Activated CD8-positive, alpha-beta T cell treated with anti-CD3 and anti-CD28 coated beads, Interleukin-2, amount 10 ng/mL, durations not matched to agents 7 days and 5 days (primary cell): ENCODE results near the gene CHST11. TPM values are rescaled to one million over a fixed set of nuclear protein-coding genes. Genes with fewer than 3 reads are reported as not detected.

Experiments
- ATAC-seq: fragments of 150-1000 bp; cut with Tn5 transposase; one replicate; pipeline ENCODE4 v1.10.0; 2021; ENCODE audit warnings: moderate library complexity
- CTCF ChIA-PET: fragments of 350-600 bp; sonication (Branson Sonifier 250); formaldehyde crosslinking; loops from one replicate; lab custom pipeline; 2021; ENCODE audit warnings: antibody characterized with exemption; lab: Charles Lee
- POLR2A ChIA-PET: fragments of 350-600 bp; sonication (Branson Sonifier 250); formaldehyde crosslinking; loops from one replicate; lab custom pipeline; 2021; ENCODE audit warnings: antibody characterized with exemption; lab: Charles Lee
- DNase-seq: peaks from one replicate; pipeline ENCODE4 v3.0.0-alpha.2; 2020
- H3K27ac Mint-ChIP-seq: one replicate; pipeline ENCODE4 v1.8.0; 2021; ENCODE audit warnings: mild to moderate bottlenecking, mixed read lengths
- H3K27me3 Mint-ChIP-seq: one replicate; pipeline ENCODE4 v1.8.0; 2021; ENCODE audit warnings: low read depth, mixed read lengths
- H3K36me3 Mint-ChIP-seq: one replicate; pipeline ENCODE4 v1.8.0; 2021; ENCODE audit warnings: low read depth, mixed read lengths
- H3K4me1 Mint-ChIP-seq: one replicate; pipeline ENCODE4 v1.8.0; 2021; ENCODE audit warnings: low read depth, mixed read lengths
- H3K4me3 Mint-ChIP-seq: one replicate; pipeline ENCODE4 v1.8.0; 2021; ENCODE audit warnings: mild to moderate bottlenecking, mixed read lengths
- H3K9me3 Mint-ChIP-seq: one replicate; pipeline ENCODE4 v1.8.0; 2022; ENCODE audit warnings: mixed read lengths; ENCODE audit not compliant: insufficient read depth
- total RNA-seq, 2 experiments: library from RNA; stranded (reverse); gene quantifications; one replicate each; pipeline ENCODE4 v1.2.3, GENCODE V29; 2021

The CHST11 gene
- total RNA-seq, 2 experiments from 2014 or later, result 82.1 to 85.2 TPM

DNA sequence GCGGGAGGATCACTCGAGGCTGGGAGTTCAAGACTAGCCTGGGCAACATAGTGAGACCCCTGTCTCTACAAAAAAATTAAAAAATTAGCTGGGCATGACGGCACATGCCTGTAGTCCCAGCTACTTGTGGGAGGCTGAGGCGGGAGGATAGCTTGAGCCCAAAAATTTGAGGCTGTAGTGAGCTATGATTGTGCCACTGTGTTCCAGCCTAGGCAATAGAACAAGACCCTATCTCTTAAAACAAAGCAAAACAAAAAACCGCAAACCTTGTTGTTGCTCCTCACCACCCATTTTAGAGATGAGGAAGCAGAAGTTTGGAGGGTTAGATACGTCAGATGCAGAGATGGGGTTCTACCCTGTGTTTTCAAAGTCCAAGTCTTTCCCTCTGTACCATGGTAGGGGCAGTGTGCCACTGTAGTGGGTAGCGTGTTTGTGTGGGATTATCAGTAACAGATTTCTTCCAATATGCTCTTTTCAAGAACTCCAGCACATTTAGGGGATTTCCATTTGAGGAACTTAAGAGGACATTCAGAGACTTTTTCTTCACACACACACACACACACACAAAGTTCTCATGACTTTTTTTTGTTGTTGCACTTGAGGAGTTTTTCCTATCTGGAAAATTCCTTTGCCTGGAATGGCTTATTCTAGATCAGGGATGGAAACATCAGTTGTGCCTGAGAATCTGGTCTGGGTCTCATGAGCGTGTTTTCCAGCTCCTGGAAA lies 186.5 kb downstream of the CHST11 start:
- ChIA-PET CTCF (interaction anchor here (1.2 to 1.5 kb wide), 2 partner anchors 12 to 113 kb away, joined by 3 read pairs; no protein-coding TSS in a partner anchor), POLR2A (no interaction called here)
- Mint-ChIP-seq H3K27me3 (no peaks in the 10 kb centered on the region), H3K4me3 (no peak overlapping the region), H3K9me3 (peaks cover 12% of the 10 kb centered on the region), H3K36me3 (peaks cover 74% of the 10 kb centered on the region), H3K27ac (peak overlapping the region; percentile 61), H3K4me1 (peaks cover 42% of the 10 kb centered on the region)
- no peak for ATAC-seq
- no peak for DNase-seq

DNA sequence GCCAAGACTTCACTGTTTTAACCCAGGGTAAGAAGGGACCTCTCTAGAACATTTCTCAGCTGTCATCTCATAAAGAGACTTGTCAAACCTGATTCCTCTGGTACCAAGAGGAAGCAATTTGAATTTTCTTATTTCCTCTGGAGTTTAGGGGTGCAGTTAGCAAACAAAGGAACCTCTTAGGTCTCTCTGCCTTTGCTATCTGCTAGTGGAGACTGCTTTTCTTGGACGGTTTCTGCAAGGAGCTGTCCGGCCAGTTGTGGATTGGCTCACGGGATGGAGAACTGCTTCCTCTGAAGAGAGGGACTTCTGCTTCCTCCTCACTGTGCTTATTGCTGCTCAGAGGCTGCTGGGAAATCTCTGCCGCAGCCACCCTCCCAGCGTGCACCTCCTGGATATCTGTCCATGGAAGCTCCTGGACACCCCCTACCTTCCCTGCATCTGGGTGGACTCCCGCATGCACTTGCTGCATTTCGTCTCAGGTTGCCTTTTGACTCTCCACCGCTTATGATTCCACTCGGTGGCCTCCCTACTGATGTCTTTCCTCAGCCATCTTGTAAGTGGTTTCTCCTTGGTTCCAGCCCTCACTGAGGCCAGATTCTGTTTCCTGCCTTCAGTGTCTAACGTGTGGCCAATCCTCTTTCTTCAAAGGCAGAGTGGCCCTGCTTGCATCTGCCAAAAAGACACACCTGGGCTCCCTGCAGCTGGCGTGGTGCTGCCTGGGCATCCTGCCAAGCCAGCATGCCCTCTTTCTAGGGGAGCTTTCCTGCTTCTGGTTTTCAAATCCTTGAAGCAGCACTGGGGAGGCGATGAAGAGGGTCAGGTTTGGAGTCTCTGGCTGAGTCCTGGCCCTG lies 187.3 kb downstream of the CHST11 start:
- ChIA-PET POLR2A (interaction anchor here (1.2 kb wide), 1 partner anchor 8 kb away, joined by 3 read pairs; no protein-coding TSS in a partner anchor), CTCF (interaction anchor here (1.2 to 1.9 kb wide), 3 partner anchors 13 to 262 kb away, joined by 3 to 6 read pairs (median 3); no protein-coding TSS in a partner anchor)
- H3K36me3 Mint-ChIP-seq, result peaks cover 71% of the 10 kb centered on the region
- no peaks in the 10 kb centered on the region for H3K27me3 Mint-ChIP-seq
- H3K4me1 Mint-ChIP-seq, result peaks cover 38% of the 10 kb centered on the region
- H3K9me3 Mint-ChIP-seq, result peaks cover 7% of the 10 kb centered on the region
- H3K4me3 Mint-ChIP-seq, result no peak overlapping the region
- DNase-seq (no peak), ATAC-seq (peak; percentile 49)
- H3K27ac Mint-ChIP-seq, result peak overlapping the region; percentile 35

DNA sequence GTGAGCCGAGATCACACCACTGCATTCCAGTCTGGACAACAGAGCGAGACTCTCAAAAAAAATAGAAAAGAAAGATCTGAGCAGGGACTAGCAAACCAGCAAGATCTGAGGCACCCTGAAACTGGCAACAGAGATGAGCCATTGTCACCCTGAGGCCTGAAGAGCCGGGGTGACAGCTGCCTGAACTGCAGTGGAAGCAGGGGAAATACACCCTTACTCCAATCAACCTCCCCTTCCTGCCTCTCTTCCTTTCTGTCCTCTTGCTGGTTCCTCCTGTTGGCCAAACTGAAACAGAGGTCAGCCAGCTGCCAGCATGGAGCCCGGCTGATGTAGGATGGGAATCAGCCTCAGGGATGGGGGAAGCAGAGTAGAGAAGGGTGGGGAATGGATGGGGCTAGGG lies 192.0 kb downstream of the CHST11 start:
- no peak overlapping the region for H3K4me3 Mint-ChIP-seq
- no peak overlapping the region for H3K27ac Mint-ChIP-seq
- no peaks in the 10 kb centered on the region for H3K9me3 Mint-ChIP-seq
- ChIA-PET POLR2A (no interaction called here), CTCF (interaction anchor here (1.1 kb wide), 1 partner anchor 12 kb away, joined by 3 read pairs; no protein-coding TSS in a partner anchor)
- ATAC-seq (no peak), DNase-seq (no peak)
- H3K4me1 Mint-ChIP-seq, result peaks cover 45% of the 10 kb centered on the region
- no peaks in the 10 kb centered on the region for H3K27me3 Mint-ChIP-seq
- peaks cover 48% of the 10 kb centered on the region for H3K36me3 Mint-ChIP-seq

DNA sequence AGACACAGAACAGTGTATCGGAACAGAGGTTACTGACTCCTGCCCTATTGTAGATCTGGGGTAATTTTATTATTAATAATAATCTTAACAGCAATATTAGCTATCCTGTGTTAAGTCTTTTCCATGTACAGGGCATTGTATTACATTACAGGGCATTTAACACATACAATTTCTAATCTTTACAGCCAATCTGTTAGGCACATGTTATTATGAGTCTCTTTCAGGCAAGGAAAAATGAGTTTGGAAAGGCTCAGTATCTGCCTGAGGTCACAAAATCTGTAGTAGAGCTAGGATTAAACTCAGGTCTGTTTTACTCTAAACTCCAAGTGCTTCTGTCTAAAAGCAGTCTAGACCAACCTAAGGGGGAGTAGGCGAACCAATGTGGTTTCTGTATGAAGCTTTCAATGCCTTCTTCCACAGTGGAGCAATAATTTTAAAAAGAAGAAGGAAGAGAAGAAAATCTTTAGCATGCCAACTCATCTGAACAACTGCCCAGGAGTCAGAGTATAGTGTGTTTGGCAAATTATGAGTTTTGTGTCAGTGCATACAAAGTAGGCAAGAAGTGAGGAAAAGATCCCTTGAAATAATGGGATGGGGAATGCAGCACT lies 192.6 kb downstream of the CHST11 start:
- POLR2A ChIA-PET, result no interaction called here
- CTCF ChIA-PET, result interaction anchor here (1.1 kb wide), 1 partner anchor 11 kb away, joined by 3 read pairs; no protein-coding TSS in a partner anchor
- no peaks in the 10 kb centered on the region for H3K27me3 Mint-ChIP-seq
- H3K4me1 Mint-ChIP-seq, result peaks cover 41% of the 10 kb centered on the region
- no peak overlapping the region for H3K27ac Mint-ChIP-seq
- no peak overlapping the region for H3K4me3 Mint-ChIP-seq
- no peaks in the 10 kb centered on the region for H3K9me3 Mint-ChIP-seq
- ATAC-seq (no peak), DNase-seq (no peak)
- H3K36me3 Mint-ChIP-seq, result peaks cover 42% of the 10 kb centered on the region

DNA sequence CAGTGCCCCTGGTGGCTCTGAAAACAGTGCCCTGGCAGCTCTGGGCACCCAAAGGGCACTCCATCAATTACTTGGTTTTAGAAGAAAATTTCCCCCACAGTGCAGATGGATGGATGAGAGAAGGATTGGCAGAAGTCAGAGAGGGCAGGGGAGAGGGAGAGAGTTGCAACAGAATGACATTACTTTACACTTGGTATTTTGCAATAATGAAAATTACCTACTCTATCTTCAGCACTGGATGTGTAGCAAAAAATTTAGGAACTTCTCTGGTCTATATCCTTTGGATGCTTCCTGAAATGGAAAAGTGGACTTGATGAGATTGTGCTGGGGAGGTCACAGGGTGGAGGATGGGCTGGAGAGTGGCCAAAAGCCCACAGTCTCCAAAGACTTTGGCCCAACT lies 193.2 kb downstream of the CHST11 start:
- H3K4me3 Mint-ChIP-seq, result no peak overlapping the region
- peak overlapping the region; percentile 11 for H3K27ac Mint-ChIP-seq
- ChIA-PET POLR2A (no interaction called here), CTCF (interaction anchor here (1.1 kb wide), 1 partner anchor 10 kb away, joined by 3 read pairs; no protein-coding TSS in a partner anchor)
- H3K27me3 Mint-ChIP-seq, result no peaks in the 10 kb centered on the region
- DNase-seq (no peak), ATAC-seq (no peak)
- no peaks in the 10 kb centered on the region for H3K9me3 Mint-ChIP-seq
- peaks cover 37% of the 10 kb centered on the region for H3K4me1 Mint-ChIP-seq
- peaks cover 37% of the 10 kb centered on the region for H3K36me3 Mint-ChIP-seq

DNA sequence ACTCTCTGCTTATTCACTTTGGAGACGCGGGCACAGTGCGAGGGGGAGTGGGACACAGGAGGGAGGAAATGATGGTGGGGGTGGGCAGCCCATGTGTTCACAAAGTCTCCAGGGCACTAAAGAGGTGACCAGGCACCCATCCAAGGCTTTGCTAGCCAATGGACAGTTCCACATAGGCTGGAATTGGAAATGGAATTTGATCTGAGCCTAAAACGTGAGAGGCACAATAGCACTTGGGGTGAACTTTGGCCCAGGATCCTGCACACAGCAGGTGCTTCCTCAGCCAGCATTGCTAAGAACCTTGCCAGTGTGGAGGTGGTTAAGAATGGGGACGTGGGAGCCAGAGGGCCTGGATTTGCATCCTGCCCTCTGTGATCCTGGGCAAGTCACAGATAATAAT lies 193.8 kb downstream of the CHST11 start:
- CTCF ChIA-PET, result interaction anchor here (1.1 kb wide), 1 partner anchor 191 kb away, joined by 3 read pairs; no protein-coding TSS in a partner anchor
- Mint-ChIP-seq H3K9me3 (no peaks in the 10 kb centered on the region), H3K27ac (peak overlapping the region; percentile 11), H3K4me3 (no peak overlapping the region), H3K4me1 (peaks cover 37% of the 10 kb centered on the region), H3K36me3 (peaks cover 37% of the 10 kb centered on the region), H3K27me3 (no peaks in the 10 kb centered on the region)
- no peak for ATAC-seq
- no peak for DNase-seq
- POLR2A ChIA-PET, result no interaction called here

DNA sequence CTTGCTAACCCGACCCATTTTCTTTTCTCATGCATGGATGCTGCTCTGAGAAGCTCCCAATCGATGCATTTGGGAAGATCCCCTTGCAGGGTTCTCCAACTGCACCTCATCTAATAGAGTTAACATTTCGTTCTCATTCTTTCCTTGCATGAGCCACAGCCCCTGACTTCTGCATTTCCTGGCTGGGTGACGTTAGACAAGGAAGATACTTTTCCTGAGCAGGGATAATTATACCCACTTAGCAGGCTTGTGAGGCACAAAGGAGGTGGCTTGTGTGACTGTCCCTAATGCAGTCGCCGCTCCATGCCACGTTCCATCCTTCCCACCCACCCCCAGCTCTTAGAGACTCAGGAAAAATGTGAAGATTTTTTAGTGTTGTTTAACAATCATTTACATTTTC lies 195.1 kb downstream of the CHST11 start:
- peaks cover 29% of the 10 kb centered on the region for H3K4me1 Mint-ChIP-seq
- ATAC-seq, result no peak

DNA sequence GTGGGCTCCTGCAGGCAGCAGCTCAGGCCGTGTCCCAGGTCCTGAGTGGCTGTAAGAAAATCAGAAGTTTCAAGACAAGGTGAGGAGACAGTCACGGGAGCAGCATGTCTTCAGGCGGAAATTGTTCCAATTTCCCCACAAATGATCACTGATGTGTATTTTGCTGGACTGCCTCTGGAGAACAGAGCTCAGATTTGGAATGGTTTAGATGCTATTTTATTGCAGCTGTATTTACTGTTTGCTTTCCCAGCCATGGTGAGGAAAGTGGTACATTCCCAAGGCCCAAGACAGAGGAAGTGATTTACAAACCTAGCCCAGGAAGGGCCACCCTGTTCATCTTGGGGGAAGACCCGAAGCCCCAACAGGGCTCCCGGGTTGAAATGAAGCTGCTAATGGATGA lies 195.6 kb downstream of the CHST11 start:
- ChIA-PET CTCF (interaction anchor here (1.4 kb wide), 1 partner anchor 271 kb away, joined by 5 read pairs; no protein-coding TSS in a partner anchor), POLR2A (interaction anchor here (1.3 kb wide), 1 partner anchor 8 kb away, joined by 3 read pairs; no protein-coding TSS in a partner anchor)
- DNase-seq (no peak), ATAC-seq (no peak)
- H3K27ac Mint-ChIP-seq, result no peak overlapping the region
- peaks cover 31% of the 10 kb centered on the region for H3K4me1 Mint-ChIP-seq
- H3K9me3 Mint-ChIP-seq, result no peaks in the 10 kb centered on the region
- H3K4me3 Mint-ChIP-seq, result no peak overlapping the region
- peaks cover 27% of the 10 kb centered on the region for H3K36me3 Mint-ChIP-seq
- H3K27me3 Mint-ChIP-seq, result no peaks in the 10 kb centered on the region

More for the DNA sequence above, 195.1 kb downstream of the CHST11 start:
- peaks cover 27% of the 10 kb centered on the region for H3K36me3 Mint-ChIP-seq
- H3K9me3 Mint-ChIP-seq, result no peaks in the 10 kb centered on the region
- no peak overlapping the region for H3K27ac Mint-ChIP-seq
- ChIA-PET POLR2A (interaction anchor here (1.3 kb wide), 1 partner anchor 8 kb away, joined by 3 read pairs; no protein-coding TSS in a partner anchor), CTCF (interaction anchor here (1.1 to 1.4 kb wide), 2 partner anchors 192 to 270 kb away, joined by 3 to 5 read pairs; no protein-coding TSS in a partner anchor)
- no peaks in the 10 kb centered on the region for H3K27me3 Mint-ChIP-seq
- no peak for DNase-seq
- H3K4me3 Mint-ChIP-seq, result no peak overlapping the region

DNA sequence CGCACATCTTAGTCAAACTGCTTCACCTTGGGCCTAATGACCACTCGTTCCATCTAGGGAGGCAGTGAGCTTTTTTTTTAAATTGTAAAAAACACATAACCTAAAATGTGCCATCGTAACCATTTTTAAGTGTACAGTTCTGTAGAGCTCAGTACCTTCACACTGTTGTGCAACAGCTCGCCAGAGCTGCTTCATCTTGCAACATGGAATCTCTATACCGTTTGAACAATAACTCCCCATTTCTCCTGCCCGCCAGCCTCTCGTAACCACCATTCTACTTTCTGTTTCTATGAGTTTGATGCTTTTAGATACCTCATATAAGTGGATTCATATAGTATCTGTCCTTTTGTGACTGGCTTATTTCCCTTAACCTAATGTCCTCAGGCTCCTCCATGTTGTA lies 196.2 kb downstream of the CHST11 start:
- H3K4me3 Mint-ChIP-seq, result no peak overlapping the region
- no peaks in the 10 kb centered on the region for H3K27me3 Mint-ChIP-seq
- ATAC-seq (no peak), DNase-seq (no peak)
- H3K36me3 Mint-ChIP-seq, result peaks cover 23% of the 10 kb centered on the region
- H3K27ac Mint-ChIP-seq, result peak overlapping the region; percentile 13
- no peaks in the 10 kb centered on the region for H3K9me3 Mint-ChIP-seq
- peaks cover 28% of the 10 kb centered on the region for H3K4me1 Mint-ChIP-seq
- CTCF ChIA-PET, result interaction anchor here (1.4 kb wide), 1 partner anchor 271 kb away, joined by 5 read pairs; no protein-coding TSS in a partner anchor
- POLR2A ChIA-PET, result interaction anchor here (1.3 kb wide), 1 partner anchor 9 kb away, joined by 3 read pairs; no protein-coding TSS in a partner anchor

DNA sequence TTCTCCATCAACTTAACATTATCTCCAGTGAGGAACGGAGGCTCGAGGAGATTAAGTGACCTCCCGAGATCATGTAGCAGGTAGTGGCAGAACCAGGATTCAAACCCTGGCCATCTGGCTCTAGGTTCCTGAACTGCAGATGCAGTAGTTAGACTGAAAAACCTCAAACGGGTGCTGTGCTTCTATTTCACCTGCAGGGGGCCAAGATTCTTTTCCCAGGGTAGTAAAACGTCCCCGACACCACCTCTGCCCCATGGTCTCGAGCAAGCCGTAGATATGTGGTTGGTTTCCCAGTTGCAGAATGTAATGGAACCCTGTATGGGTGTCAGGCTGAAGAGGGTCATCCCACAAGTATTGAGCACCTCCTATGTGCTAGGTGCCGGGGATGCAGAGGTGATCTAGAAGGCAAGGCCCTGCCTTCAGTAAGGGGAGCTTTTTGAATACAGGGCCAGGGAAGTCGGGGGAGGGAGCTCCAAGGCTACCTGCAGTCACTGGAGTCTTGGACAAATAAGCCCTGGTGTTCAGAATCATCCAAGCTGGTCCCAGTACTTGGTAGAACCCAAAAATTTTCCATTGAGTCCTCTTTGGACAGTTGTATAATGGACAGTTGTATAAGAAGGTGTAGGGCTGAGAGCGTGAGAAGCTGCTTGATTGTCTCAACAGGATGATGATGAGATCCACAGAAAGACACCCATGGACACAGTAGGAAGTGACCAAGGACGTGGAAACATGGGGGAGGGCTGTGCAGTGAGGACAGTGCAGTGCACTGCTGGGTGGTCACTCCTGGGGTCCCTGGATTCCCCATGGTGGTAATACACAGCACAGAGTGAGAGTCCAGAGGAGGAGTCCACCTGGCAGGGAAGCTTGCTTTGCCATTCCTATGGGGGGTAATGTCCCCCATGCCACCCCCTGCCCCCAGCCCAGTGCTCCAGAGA lies 197.2 kb downstream of the CHST11 start:
- CTCF ChIA-PET, result interaction anchor here (0.8 to 1.9 kb wide), 6 partner anchors 9 to 272 kb away, joined by 3 to 8 read pairs (median 4); no protein-coding TSS in a partner anchor
- H3K4me1 Mint-ChIP-seq, result peaks cover 20% of the 10 kb centered on the region
- POLR2A ChIA-PET, result no interaction called here
- H3K27me3 Mint-ChIP-seq, result no peaks in the 10 kb centered on the region
- no peak overlapping the region for H3K4me3 Mint-ChIP-seq
- H3K9me3 Mint-ChIP-seq, result no peaks in the 10 kb centered on the region
- peak; percentile 39 for DNase-seq
- H3K36me3 Mint-ChIP-seq, result peaks cover 19% of the 10 kb centered on the region
- no peak overlapping the region for H3K27ac Mint-ChIP-seq
- ATAC-seq, result no peak
